WI38 (cell line): ENCODE data around the gene FSD2.

Experiments
- H3K4me3 ChIP-seq: 2 replicates; pipeline ENCODE4 v1.5.1; 2011; ENCODE audit warnings: low read depth, mild to moderate bottlenecking, control low read depth, low read length
- TF ChIP-seq, protein P1 (sequence below): IDR thresholded peaks from 2 replicates; pipeline ENCODE4 v1.5.1; 2012; ENCODE audit warnings: low read depth, mild to moderate bottlenecking, control low read depth, low read length

FSD2 gene

DNA sequence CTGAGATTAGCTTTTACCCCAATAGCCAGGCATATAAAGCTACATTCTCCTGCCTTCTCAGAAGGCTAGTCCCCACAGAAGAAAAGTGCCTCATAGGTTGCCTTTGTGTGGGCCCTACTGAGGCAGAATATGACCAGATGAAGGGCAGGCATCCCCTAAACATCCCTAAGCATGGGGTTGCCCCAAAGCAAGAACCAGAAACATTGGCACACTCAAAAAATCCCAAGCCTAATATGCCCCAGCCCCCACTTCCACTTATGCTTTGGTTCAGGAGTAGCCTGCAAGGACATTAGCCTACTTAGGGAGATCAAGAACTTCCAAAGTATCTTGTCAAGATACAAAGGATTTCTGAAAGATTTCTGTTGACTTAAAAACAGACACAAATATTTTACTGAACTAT lies 33.3 kb upstream of the FSD2 start:
- no peak overlapping the region for H3K4me3 ChIP-seq
- TF ChIP-seq, protein P1, sequence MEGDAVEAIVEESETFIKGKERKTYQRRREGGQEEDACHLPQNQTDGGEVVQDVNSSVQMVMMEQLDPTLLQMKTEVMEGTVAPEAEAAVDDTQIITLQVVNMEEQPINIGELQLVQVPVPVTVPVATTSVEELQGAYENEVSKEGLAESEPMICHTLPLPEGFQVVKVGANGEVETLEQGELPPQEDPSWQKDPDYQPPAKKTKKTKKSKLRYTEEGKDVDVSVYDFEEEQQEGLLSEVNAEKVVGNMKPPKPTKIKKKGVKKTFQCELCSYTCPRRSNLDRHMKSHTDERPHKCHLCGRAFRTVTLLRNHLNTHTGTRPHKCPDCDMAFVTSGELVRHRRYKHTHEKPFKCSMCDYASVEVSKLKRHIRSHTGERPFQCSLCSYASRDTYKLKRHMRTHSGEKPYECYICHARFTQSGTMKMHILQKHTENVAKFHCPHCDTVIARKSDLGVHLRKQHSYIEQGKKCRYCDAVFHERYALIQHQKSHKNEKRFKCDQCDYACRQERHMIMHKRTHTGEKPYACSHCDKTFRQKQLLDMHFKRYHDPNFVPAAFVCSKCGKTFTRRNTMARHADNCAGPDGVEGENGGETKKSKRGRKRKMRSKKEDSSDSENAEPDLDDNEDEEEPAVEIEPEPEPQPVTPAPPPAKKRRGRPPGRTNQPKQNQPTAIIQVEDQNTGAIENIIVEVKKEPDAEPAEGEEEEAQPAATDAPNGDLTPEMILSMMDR = no peak

DNA sequence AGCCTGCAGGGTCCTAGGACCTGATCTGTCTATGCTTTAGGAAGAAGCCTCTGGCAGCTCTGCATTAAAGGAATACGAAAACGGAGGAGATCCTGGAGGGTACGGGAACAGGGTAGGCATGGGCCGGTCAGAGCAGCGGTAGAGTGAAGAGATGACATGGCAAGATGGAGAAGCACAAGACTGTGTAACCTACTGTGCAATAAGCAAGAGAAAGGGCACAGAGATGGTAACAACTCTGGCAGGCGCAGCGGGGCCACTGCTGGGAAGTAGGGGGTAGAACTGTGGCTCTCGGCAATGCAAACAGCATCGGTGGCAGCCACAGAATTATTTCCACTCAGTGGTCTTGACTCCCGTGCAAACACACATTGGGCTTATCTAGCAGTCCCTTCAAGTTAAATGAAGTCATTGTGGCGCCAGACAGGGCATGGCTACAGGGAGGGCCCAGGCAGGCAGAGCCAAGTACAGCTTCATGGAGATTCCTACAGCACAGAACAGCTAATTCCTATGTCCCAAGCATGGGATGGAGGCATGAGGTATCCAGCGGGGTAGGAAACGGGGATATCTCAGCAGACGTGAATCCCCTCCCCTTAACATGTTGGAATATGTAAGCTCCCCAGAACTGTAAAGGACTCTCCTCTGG lies 32.3 kb upstream of the FSD2 start:
- H3K4me3 ChIP-seq = no peak overlapping the region
- TF ChIP-seq, protein P1 = no peak

DNA sequence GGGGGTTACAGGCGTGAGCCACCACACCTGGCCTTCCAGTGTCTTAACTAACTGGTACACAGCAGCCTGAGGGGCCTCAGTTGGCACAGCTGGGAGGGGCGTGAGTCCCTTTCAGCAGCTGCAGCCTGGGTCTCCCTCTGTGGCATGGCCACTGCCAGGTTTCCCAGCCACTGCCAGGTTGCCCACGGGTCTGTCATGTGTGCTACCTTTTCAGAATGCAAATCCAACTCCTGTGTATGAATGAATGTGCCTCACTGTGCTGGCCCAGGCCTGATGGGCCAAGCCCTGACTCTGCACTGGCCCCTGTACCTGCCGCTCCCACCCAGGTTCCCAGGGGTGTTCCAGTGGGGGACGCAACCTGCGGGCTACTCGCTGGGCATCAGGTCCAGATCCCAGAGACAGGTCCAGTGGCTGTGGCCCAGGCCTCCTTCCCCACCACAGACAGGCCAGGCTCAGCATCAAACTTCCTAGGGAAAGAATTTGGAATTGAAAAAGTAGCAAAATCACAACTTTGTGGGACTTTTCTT lies 29.6 kb upstream of the FSD2 start:
- TF ChIP-seq, protein P1 = no peak
- no peak overlapping the region for H3K4me3 ChIP-seq

DNA sequence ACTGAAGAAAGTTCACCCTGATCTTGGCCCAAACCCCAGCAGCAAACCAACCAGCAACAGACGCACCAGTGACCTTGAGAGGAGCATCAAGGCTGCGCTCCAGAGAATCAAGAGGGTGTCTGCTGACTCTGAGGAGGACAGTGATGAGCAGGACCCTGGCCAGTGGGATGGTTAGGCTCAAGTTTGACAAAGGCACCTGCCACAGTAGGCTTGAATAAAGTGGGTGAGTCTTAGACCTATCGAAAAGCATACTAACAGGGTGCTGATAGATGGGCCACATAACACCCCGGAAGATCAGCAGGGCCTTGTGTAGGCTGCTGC lies 27.5 kb upstream of the FSD2 start:
- no peak overlapping the region for H3K4me3 ChIP-seq
- TF ChIP-seq, protein P1 = no peak

DNA sequence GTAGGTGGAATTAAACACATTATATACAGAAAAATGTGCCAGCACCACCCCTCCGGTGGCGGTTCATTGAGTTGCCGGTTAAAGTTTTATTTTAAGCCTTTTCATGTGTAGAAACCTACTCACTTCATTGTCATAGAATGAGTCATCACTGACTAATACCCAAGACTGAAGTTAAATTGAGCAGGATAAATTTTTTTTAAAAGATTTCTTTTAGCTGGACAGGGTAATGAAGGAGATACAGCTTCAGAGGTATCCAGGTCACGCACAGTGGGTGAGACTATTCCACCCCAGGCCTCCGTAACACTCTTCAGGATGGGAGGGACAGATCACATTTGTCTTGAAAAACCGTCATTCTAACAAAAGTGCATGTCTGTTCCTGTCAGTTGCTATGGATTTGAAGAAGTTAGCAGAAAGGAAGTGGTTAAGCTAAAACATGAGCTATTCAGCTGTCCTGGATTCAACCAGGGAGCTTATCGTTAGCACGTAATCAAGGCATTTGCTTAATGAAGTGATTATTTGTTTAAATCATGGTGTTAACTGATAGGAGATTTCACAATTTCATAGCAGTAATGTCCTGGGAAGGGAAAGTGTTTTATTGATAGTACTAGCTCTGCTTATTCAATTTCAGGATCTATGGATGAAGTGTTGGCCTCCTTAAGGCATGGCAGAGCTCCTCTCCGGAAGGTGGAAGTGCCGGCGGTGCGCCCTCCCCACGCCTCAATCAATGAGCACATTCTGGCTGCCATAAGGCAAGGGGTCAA lies 26.9 kb upstream of the FSD2 start:
- H3K4me3 ChIP-seq = no peak overlapping the region
- TF ChIP-seq, protein P1 = 0 out of 2 replicates have a peak, but pooled peaks have one; percentile 5

DNA sequence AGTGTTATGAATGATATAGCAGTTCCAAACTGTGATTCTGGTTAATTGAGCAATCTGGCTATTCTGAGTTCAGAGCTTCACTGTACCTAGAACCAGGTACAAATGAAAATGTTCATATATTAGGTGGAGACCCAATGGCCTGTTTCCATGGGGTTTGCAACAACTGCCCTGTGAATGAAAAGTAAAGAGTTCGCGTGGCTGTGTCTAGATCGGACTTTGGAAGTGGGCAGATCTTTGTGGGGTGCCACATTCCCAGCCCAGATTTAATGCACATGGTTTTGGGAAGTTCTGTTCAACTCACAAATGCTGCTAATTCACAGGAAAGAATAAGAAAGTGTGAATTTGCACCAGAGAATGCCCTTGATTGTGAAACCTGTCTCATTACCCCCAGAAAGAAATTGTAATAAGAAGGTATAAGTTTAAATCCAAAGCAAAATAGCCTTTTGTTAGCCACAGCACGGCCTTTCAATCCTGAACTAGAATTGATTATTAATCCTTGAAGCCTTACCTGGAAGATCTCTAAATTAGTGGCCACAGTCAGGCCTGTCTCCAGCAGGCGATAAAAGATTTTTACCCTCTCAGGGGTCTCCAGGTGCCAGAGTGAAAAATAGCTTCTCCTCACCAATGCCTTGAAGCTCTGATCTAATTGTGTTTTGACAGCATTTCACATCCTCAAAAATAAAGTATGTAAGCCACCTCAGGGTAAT lies 26.2 kb upstream of the FSD2 start:
- TF ChIP-seq, protein P1 = no peak
- H3K4me3 ChIP-seq = no peak overlapping the region
